Heart right ventricle (tissue), 16 donors: ENCODE measurements around the gene STAU1. TPM values are rescaled to one million over a fixed set of nuclear protein-coding genes. Genes with fewer than 3 reads are reported as not detected.

ENCODE experiments used
- ATAC-seq, 8 donors: fragments of 200-7000 bp; cut with Tn5 transposase; one replicate each; pipeline ENCODE4 v1.9.1; 2020; ENCODE audit warnings: mild to moderate bottlenecking in 8 of 8, moderate library complexity in 8 of 8, moderate number of reproducible peaks in 1 of 8
- DNase-seq, 2 donors: peaks; one replicate each; pipeline ENCODE4 v3.0.0-alpha.2; 2020
- H3K27ac ChIP-seq, 10 donors: fragments of 200-600 bp; sonication (generic) in 2 of 10; one replicate each; pipeline versions ENCODE4 v1.5.0 to v1.8.0; 2020 to 2022; ENCODE audit warnings: mild to moderate bottlenecking in 3 of 10
- H3K27me3 ChIP-seq, 7 donors: fragments of 200-600 bp; one replicate each; pipeline ENCODE4 v1.8.0; 2021 to 2022; ENCODE audit warnings: mild to moderate bottlenecking in 2 of 7
- H3K36me3 ChIP-seq, 9 donors: fragments of 200-600 bp; sonication (generic) in 1 of 9; one replicate each; pipeline versions ENCODE4 v1.5.0 to v1.8.0; 2020 to 2022; ENCODE audit warnings: mild to moderate bottlenecking in 2 of 9
- H3K4me1 ChIP-seq, 9 donors: fragments of 200-600 bp; sonication (generic) in 1 of 9; one replicate each; pipeline versions ENCODE4 v1.5.0 to v1.8.0; 2020 to 2022; ENCODE audit warnings: mild to moderate bottlenecking in 4 of 9
- H3K4me3 ChIP-seq, 10 donors: fragments of 200-600 bp; sonication (generic) in 2 of 10; one replicate each; pipeline versions ENCODE4 v1.5.0 to v1.8.0; 2020 to 2022; ENCODE audit warnings: mild to moderate bottlenecking in 7 of 10, moderate library complexity in 2 of 10
- H3K9me3 ChIP-seq, 11 donors: fragments of 200-600 bp in 10 of 11; sonication (generic) in 2 of 11; one replicate each; pipeline versions ENCODE4 v1.5.0 to v1.8.0; 2013 to 2022; ENCODE audit warnings: mild to moderate bottlenecking in 2 of 11, control low read depth in 1 of 11, moderate library complexity in 1 of 11
- WGBS, 2 donors: extraction: QIAGEN DNeasy Blood & Tissue Kit; methylation state at CpG; one replicate each; pipeline ENCODE4 v1.1.7; 2013; ENCODE audit warnings: inconsistent platforms in 1 of 2; 5-methylcytosine and 5-hydroxymethylcytosine counted together
- intact Hi-C, 10 donors: fragments of 100-400 bp; cut with DNase I; formaldehyde crosslinking; loops; one replicate each; pipeline versions ENCODE4 v1.11.1 to v1.14.2; 2022
- polyA plus RNA-seq, 2 donors: library from polyadenylated mRNA; stranded (reverse); fragments of 200-250 nt; gene quantifications; one replicate each; pipeline ENCODE4 v1.2.3, GENCODE V29; 2013
- total RNA-seq, 10 donors: library from RNA; stranded (reverse); fragmentation: NEBNext Ultra II Directional in 3 of 10; extraction: Animal tissue kit (Norgen Biotek cat#: 25700) in 3 of 10; gene quantifications; one replicate each; pipeline versions ENCODE4 v1.2.1 to v1.2.4, GENCODE V29; 2021 to 2023
- TF ChIP-seq, protein P1 (sequence below), 9 donors: fragments of 200-600 bp; sonication (generic) in 2 of 9; IDR thresholded peaks; one replicate each; pipeline versions ENCODE4 v1.5.0 to v1.8.0; 2021 to 2022; ENCODE audit warnings: antibody characterized with exemption in 9 of 9, mild to moderate bottlenecking in 5 of 9, moderate library complexity in 1 of 9
- donor health status: Arrhythmogenic right ventricular cardiomyopathy.
- donor health status: ischemic (EF 13 %, LVEDD 7.1; RV severe dilation, severe dysfunction).
- donor health status: healthy with polysubstance abuse.
- donor health status: DM: no; HTN: yes; CAD: no.
- donor health status: DM: no; HTN: no; CAD: no.
- donor health status: ischemic (EF 25% LVEDD 6.9; RV normal size, moderate dysfunction).
- donor health status: ischemic (EF 25% LVEDD 5.7; RV mildly dilated, moderate dysfunction).
- donor health status: healthy.
- donor health status: DM: yes; HTN: yes; CAD: no.
- donor health status: Ischemic cardiomyopathy.
- donor health status: ischemic (EF 35%, LVEDD 5.7; RV mildly dilated, moderate dysfunction).
- donor health status: nonischemic (EF 11% LVEDD 7.7; RV severe dilation, severe dysfunction).
- donor health status: DM: yes; HTN: yes; CAD: no.
- donor health status: PGD.
- donor health status: ischemic (EF 29% LVEDD 5.4; RV normal size, mild dysfunction).
- donor health status: nonischemic (EF 23%, LVEDD 6.1; RV moderate dilation, normal function).

Gene STAU1
- total and polyA plus RNA-seq, 12 donors = 18.0 to 94.3 (median 66.5) TPM

DNA sequence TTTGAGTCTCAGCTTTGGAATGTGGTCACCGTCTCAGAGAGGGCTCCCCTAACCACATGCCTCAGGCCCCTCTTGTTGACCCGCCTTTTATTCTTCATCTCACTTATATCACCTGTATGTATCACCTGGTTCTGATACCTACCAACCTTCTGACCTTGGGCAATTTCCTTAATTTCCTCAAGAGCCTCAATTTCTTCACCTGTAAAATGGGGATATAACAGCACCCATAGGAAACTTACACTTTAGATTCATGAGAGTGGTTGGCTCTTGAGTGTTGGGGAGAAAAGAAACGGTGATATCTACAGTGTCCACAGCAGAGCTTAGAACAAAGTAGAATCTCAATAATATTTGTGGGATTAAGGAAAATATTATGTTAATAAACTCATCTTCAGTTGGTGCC lies 27.1 kb upstream of the STAU1 start:
- DNase-seq = no peak
- H3K4me1 ChIP-seq = peaks cover 2 to 21% (median 8%) of the 10 kb centered on the region in 9 donors
- intact Hi-C loops = loop anchor here in 1 of 10 donors (5.0 kb wide), 1 partner anchor 83 kb away; no protein-coding TSS in a partner anchor
- H3K36me3 ChIP-seq = no peaks in the 10 kb centered on the region
- TF ChIP-seq, protein P1, sequence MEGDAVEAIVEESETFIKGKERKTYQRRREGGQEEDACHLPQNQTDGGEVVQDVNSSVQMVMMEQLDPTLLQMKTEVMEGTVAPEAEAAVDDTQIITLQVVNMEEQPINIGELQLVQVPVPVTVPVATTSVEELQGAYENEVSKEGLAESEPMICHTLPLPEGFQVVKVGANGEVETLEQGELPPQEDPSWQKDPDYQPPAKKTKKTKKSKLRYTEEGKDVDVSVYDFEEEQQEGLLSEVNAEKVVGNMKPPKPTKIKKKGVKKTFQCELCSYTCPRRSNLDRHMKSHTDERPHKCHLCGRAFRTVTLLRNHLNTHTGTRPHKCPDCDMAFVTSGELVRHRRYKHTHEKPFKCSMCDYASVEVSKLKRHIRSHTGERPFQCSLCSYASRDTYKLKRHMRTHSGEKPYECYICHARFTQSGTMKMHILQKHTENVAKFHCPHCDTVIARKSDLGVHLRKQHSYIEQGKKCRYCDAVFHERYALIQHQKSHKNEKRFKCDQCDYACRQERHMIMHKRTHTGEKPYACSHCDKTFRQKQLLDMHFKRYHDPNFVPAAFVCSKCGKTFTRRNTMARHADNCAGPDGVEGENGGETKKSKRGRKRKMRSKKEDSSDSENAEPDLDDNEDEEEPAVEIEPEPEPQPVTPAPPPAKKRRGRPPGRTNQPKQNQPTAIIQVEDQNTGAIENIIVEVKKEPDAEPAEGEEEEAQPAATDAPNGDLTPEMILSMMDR (IDR thresholded peaks at IDR 0.05) = no peak
- H3K9me3 ChIP-seq = peaks cover 0 to 9% (median 3%) of the 10 kb centered on the region in 11 donors
- H3K27me3 ChIP-seq = no peaks in the 10 kb centered on the region
- no peak for ATAC-seq
- no peak overlapping the region for H3K4me3 ChIP-seq
- WGBS, 2 donors = 90 to 94% methylated on average over 3 of the region's 3 CpGs
- H3K27ac ChIP-seq = no peak overlapping the region

DNA sequence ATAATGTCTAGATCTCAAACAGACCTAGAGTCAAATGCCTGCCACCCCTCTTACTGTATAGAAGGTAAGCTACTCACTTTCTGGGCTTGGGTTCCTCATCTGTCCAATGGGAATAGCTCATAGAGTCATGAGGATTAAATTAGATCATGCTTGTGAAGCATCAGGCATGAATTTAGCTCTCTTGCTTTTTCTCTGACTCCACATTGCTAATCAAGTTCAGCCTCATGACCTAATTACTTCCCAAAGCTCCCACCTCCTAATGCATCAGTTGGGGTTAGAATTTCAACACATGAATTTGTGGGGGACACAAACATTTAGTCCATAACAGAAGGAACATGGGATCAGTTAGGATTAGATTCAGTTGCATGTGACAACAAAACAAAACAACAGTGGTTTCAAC lies 26.4 kb upstream of the STAU1 start:
- no peak overlapping the region for H3K27ac ChIP-seq
- H3K4me1 ChIP-seq = peaks cover 0 to 15% (median 2%) of the 10 kb centered on the region in 9 donors
- no peaks in the 10 kb centered on the region for H3K27me3 ChIP-seq
- intact Hi-C loops = no loop called here
- no peak overlapping the region for H3K4me3 ChIP-seq
- no peak for DNase-seq
- ATAC-seq = no peak
- TF ChIP-seq, protein P1 (IDR thresholded peaks at IDR 0.05) = no peak
- peaks cover 0 to 16% (median 10%) of the 10 kb centered on the region in 11 donors for H3K9me3 ChIP-seq
- no peaks in the 10 kb centered on the region for H3K36me3 ChIP-seq

DNA sequence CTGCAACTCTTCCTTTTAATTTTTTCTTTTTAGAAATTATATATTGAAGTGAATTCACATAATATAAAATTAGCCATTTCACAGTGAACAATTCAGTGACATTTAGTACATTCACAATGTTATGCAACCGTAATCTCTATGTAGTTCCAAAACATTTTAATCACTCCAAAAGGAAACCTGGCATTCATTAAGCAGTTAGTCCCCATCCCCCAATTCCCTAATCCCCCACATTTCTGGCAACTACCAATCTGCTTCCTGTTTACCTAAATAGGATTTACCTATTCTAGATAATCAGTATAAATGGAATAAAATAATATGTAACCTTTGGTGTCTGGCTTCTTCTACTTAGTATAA lies 22.6 kb upstream of the STAU1 start:
- no peaks in the 10 kb centered on the region for H3K4me1 ChIP-seq
- intact Hi-C loops = no loop called here
- TF ChIP-seq, protein P1 (IDR thresholded peaks at IDR 0.05) = no peak
- peaks cover 0 to 16% (median 10%) of the 10 kb centered on the region in 11 donors for H3K9me3 ChIP-seq
- DNase-seq (no peak), ATAC-seq (no peak)
- WGBS, 2 donors = 78 to 82% methylated on average over 1 of the region's 1 CpG
- no peak overlapping the region for H3K27ac ChIP-seq
- no peaks in the 10 kb centered on the region for H3K27me3 ChIP-seq
- H3K4me3 ChIP-seq = no peak overlapping the region
- H3K36me3 ChIP-seq = no peaks in the 10 kb centered on the region

DNA sequence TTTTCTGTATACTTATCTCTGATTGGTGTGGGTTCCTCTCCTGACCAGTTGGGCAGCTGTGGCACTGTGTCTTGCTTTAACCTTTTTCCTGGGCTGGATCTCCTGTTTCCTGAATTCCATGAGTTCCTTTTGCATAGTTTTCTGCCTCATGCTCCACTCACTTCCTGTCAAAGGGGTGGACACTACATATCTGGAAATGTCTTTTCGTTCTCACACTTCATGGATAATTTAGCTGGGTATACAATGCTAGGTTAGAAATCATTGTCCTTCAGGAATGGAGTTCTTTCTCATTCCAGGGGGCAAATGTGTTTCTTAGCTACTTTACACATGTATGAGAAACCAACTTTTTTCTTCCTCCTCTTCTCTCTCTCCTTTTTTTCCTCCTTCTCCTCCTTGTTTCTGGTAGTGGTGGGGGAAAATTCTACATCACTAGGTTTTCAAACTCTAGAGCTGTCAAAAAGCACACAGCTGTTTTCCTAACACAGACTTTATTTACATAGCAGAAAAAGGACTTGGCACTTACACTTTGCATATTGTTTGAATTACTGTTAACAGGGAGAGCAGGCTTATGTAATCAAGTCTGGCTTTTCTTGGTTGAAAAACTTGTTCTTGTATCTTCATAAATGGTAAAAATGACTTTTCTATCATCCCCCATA lies 22.1 kb upstream of the STAU1 start:
- Histone ChIP-seq H3K36me3 (no peaks in the 10 kb centered on the region), H3K4me1 (no peaks in the 10 kb centered on the region), H3K27me3 (no peaks in the 10 kb centered on the region), H3K27ac (no peak overlapping the region), H3K4me3 (no peak overlapping the region), H3K9me3 (peaks cover 0 to 16% (median 10%) of the 10 kb centered on the region in 11 donors)
- ATAC-seq (no peak), DNase-seq (no peak)
- TF ChIP-seq, protein P1 (IDR thresholded peaks at IDR 0.05) = no peak
- WGBS, 2 donors = 71 to 84% methylated on average over 1 of the region's 1 CpG
- intact Hi-C loops = no loop called here
